Measurements from ENCODE around the gene ATP2A3.

- no peak for TF ChIP-seq CTCF (IDR thresholded peaks at IDR 0.05 in 8 of 11, conservative IDR thresholded peaks at IDR 0.05 in 3 of 11)
- peak; percentile 66 to 85 (median 75) for TF ChIP-seq POLR2AphosphoS5 (IDR thresholded peaks at IDR 0.05)
- no peak for TF ChIP-seq POLR2A (IDR thresholded peaks at IDR 0.05)
Observed at GRCh38 chr17:3929181-3929580, 35.1 kb downstream of the ATP2A3 start.
